ENCODE results near the gene SLC37A1.

SLC37A1 gene

GRCh38 chr21:42562816-42563215, 49.2 kb downstream of the SLC37A1 start:
- TF ChIP-seq, protein P1, sequence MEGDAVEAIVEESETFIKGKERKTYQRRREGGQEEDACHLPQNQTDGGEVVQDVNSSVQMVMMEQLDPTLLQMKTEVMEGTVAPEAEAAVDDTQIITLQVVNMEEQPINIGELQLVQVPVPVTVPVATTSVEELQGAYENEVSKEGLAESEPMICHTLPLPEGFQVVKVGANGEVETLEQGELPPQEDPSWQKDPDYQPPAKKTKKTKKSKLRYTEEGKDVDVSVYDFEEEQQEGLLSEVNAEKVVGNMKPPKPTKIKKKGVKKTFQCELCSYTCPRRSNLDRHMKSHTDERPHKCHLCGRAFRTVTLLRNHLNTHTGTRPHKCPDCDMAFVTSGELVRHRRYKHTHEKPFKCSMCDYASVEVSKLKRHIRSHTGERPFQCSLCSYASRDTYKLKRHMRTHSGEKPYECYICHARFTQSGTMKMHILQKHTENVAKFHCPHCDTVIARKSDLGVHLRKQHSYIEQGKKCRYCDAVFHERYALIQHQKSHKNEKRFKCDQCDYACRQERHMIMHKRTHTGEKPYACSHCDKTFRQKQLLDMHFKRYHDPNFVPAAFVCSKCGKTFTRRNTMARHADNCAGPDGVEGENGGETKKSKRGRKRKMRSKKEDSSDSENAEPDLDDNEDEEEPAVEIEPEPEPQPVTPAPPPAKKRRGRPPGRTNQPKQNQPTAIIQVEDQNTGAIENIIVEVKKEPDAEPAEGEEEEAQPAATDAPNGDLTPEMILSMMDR (IDR thresholded peaks at IDR 0.05; ENCODE audit: low read depth, low read length), result no peak
- no peak overlapping the region for H3K4me3 ChIP-seq (ENCODE audit: low read depth, low read length)

DNA sequence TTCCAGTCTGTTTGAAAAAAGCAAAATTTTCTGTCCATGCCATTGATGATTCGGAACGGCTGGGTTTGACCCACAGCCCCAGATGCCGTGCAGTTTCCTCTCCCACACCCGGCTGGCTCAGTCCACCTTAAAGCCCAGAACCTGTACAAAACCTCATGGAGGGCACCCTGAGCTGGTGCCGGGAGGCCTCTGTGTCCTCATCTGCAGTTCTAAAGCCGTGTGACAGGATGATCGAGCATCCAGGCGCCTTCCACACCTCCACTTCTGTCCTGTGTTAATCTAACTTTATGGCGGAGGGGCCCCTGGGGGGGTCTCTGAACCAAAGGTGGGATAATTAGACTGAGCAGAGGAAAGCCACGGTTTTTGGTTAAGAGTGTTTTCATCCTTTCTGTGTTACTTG, 49.6 kb downstream of the SLC37A1 start:
- H3K4me3 ChIP-seq (ENCODE audit: low read depth, low read length), result no peak overlapping the region
- TF ChIP-seq, protein P1 (IDR thresholded peaks at IDR 0.05; ENCODE audit: low read depth, low read length), result no peak

DNA sequence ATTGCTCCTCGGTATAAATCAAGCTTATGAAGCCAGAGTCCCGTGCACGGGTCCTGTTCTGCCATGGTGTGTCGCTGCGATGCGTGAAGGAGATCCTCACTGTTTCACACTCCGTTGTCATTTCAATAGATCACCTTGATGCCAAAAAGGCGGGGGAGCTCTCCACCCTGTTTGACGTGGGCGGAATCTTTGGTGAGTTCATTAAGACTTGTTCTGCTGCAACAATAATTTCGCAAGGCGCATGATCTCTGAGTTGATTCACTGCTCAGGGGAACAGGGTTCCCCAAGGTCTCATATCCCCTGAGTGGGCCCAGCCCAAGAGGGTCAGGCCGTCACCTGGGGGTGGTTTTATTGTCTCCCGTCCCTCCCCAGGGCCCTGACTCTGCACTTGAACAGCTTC, 50.0 kb downstream of the SLC37A1 start:
- TF ChIP-seq, protein P1 (IDR thresholded peaks at IDR 0.05; ENCODE audit: low read depth, low read length), result no peak
- H3K4me3 ChIP-seq (ENCODE audit: low read depth, low read length), result no peak overlapping the region

DNA sequence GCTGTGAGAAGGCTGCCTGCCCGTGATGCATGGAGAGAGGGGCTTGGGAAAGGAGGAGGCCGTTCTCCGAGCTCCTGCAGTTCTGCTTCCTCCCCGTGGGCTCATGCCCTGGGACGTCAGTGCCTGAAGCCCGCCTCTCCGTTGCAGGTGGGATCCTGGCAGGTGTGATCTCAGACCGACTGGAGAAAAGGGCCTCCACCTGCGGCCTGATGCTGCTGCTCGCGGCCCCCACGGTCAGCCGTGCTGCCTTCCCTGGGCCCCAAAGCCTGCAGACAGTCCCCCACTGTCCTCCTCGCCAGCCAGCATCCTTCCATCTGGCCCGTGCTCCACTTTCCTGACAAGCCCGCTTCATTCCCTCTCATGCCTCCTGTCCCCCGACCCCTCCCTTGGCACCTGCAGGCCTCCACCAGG, 50.9 kb downstream of the SLC37A1 start:
- TF ChIP-seq, protein P1 (IDR thresholded peaks at IDR 0.05; ENCODE audit: low read depth, low read length), result no peak
- H3K4me3 ChIP-seq (ENCODE audit: low read depth, low read length), result no peak overlapping the region

DNA sequence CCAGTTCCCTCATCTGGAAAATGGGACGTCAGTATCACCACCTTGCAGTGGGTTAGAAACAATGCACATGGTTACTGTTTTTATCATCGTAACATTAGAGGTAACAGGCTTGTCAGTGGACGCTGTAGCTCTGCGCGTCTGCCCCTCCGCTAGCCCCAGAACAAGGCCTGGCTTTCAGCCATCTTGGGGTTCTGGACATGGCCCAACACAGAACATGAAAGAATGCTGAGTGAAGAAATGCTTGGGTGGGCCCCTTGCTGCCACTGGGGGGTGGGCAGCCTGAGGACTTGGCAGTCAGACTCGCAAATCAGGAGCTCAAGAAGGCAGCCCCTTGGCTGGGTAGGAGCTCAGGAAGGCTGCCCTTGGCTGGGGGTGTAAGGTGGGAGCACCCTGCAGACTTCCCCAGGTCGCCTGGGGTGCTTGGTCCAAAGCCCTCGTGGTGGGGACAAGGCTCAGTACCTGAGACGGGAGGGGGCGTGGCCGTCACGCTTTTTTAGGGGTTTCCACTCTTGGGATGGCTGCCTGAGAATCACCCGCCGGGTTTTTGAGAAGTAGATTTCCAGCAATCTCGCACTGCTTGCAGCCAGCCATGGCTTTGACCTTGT, 51.7 kb downstream of the SLC37A1 start:
- TF ChIP-seq, protein P1 (IDR thresholded peaks at IDR 0.05; ENCODE audit: low read depth, low read length), result no peak
- H3K4me3 ChIP-seq (ENCODE audit: low read depth, low read length), result no peak overlapping the region

- TF ChIP-seq, protein P1 (IDR thresholded peaks at IDR 0.05; ENCODE audit: low read depth, low read length), result no peak
- no peak overlapping the region for H3K4me3 ChIP-seq (ENCODE audit: low read depth, low read length)
Measured at GRCh38 chr21:42565886-42566523, 52.4 kb downstream of the SLC37A1 start.

GRCh38 chr21:42566524-42567213, 53.0 kb downstream of the SLC37A1 start:
- no peak overlapping the region for H3K4me3 ChIP-seq (ENCODE audit: low read depth, low read length)
- TF ChIP-seq, protein P1 (IDR thresholded peaks at IDR 0.05; ENCODE audit: low read depth, low read length), result no peak
